ENCODE data around the gene COX20. TPM values are rescaled to one million over a fixed set of nuclear protein-coding genes. Genes with fewer than 3 reads are reported as not detected.
A peak's percentile ranks its signal among the peaks of the same experiment; 100 is the strongest.

Gene COX20
- total RNA-seq, 1 experiment from 2014 or later: 55.0 TPM

DNA sequence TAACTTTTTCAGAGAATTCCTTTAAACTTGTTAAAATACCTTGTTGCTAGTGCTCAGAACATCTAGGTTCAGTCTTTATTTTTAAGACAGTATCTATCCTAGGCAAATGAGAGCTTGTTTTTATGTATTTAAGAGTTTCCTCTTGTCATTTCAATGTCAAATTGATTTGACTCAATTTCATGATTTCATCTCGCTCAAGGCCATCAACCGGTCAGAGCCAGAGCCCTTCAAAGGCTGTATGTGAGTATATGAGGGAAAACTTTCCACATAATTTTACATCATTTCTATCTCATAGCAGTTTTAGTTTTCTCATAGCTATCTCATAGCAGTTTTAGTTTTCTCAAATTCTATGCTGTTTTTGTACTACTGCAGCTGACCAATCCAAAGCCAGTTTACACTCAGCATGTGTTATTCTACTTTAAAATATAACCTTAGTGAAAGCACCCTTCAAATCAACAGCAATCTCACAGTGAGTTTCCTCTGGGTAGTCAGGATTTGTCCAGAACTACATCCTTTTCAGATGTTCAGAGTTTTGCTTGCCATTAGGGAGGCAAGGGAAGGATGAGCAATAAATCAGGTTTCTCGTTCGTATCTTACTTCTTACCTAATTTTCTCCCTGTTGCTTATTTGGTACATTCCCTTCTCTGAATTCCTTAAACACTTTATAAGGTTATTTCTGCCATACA is 16.2 kb downstream of the COX20 start:
- BruUV-seq (replicated peaks): no TSS peak
- H3K27me3 ChIP-seq (ENCODE audit: control insufficient read depth, insufficient read depth, low read length): no peaks in the 10 kb centered on the region
- ChIA-PET POLR2A (interaction anchor here (0.6 to 1.3 kb wide), 2 partner anchors 10 to 11 kb away, joined by 3 to 8 read pairs; no protein-coding TSS in a partner anchor), CTCF (no interaction called here)
- H3K4me1 ChIP-seq (ENCODE audit: control insufficient read depth, insufficient read depth, low read length): no peaks in the 10 kb centered on the region
- ATAC-seq: no peak
- H3K4me3 ChIP-seq (ENCODE audit: low read depth in 2 of 2, low read length in 2 of 2): no peak overlapping the region
- DNase-seq (ENCODE audit: low read depth, low spot score): no peak
- H3K9me3 ChIP-seq (ENCODE audit: control insufficient read depth, insufficient read depth, low read depth, low read length): no peaks in the 10 kb centered on the region
- H3K36me3 ChIP-seq (ENCODE audit: control insufficient read depth, insufficient read depth, low read length): peaks cover 80% of the 10 kb centered on the region
- TF ChIP-seq SIN3A (IDR thresholded peaks at IDR 0.05; ENCODE audit: borderline replicate concordance, insufficient read depth, low read depth, low read length) (no peak), TCF7L2 (IDR thresholded peaks at IDR 0.05; ENCODE audit: low read depth, low read length) (no peak), POLR2AphosphoS5 (IDR thresholded peaks at IDR 0.05; ENCODE audit: low read depth, low read length) (no peak), CTCF (IDR thresholded peaks at IDR 0.05) (no peak), REST (IDR thresholded peaks at IDR 0.05; ENCODE audit: insufficient read depth in 1 of 2, low read depth in 2 of 2, low read length in 1 of 2) (no peak)
- intact Hi-C loops (cut with micrococcal nuclease; ENCODE audit: unreplicated experiment) (no loop called here), in situ Hi-C loops (cut with HindIII; ENCODE audit: low pct_unique_long_range_greater_than_20kb, low sequenced_read_pairs) (no loop called here)
- no peak overlapping the region for H3K27ac ChIP-seq (ENCODE audit: low read length)

- Histone ChIP-seq H3K9me3 (ENCODE audit: control insufficient read depth, insufficient read depth, low read depth, low read length) (no peaks in the 10 kb centered on the region), H3K27ac (ENCODE audit: low read length) (no peak overlapping the region), H3K36me3 (ENCODE audit: control insufficient read depth, insufficient read depth, low read length) (peaks cover 80% of the 10 kb centered on the region), H3K27me3 (ENCODE audit: control insufficient read depth, insufficient read depth, low read length) (no peaks in the 10 kb centered on the region), H3K4me3 (ENCODE audit: low read depth in 2 of 2, low read length in 2 of 2) (no peak overlapping the region), H3K4me1 (ENCODE audit: control insufficient read depth, insufficient read depth, low read length) (no peaks in the 10 kb centered on the region)
- DNase-seq (ENCODE audit: low read depth, low spot score): no peak
- in situ Hi-C loops (cut with HindIII; ENCODE audit: low pct_unique_long_range_greater_than_20kb, low sequenced_read_pairs) (no loop called here), intact Hi-C loops (cut with micrococcal nuclease; ENCODE audit: unreplicated experiment) (no loop called here)
- BruUV-seq (replicated peaks): no TSS peak
- ATAC-seq: no peak
- ChIA-PET POLR2A (interaction anchor here (0.6 kb wide), 1 partner anchor 190 kb away, joined by 4 read pairs; no protein-coding TSS in a partner anchor), CTCF (no interaction called here)
- TF ChIP-seq POLR2AphosphoS5 (IDR thresholded peaks at IDR 0.05; ENCODE audit: low read depth, low read length) (0 out of 2 replicates have a peak, but pooled peaks have one; percentile 13), TCF7L2 (IDR thresholded peaks at IDR 0.05; ENCODE audit: low read depth, low read length) (no peak)
These were observed 17.2 kb downstream of the COX20 start for GRCh38 chr1:244852694-244853093.

- intact Hi-C loops (cut with micrococcal nuclease; ENCODE audit: unreplicated experiment): no loop called here
- Histone ChIP-seq H3K4me3 (ENCODE audit: low read depth in 2 of 2, low read length in 2 of 2) (no peak overlapping the region), H3K9me3 (ENCODE audit: control insufficient read depth, insufficient read depth, low read depth, low read length) (no peaks in the 10 kb centered on the region), H3K27ac (ENCODE audit: low read length) (no peak overlapping the region), H3K27me3 (ENCODE audit: control insufficient read depth, insufficient read depth, low read length) (no peaks in the 10 kb centered on the region), H3K4me1 (ENCODE audit: control insufficient read depth, insufficient read depth, low read length) (peaks cover 11% of the 10 kb centered on the region; the same call in 1 of the 2 replicates), H3K36me3 (ENCODE audit: control insufficient read depth, insufficient read depth, low read length) (peaks cover 83% of the 10 kb centered on the region)
- POLR2A ChIA-PET: no interaction called here
- BruUV-seq (replicated peaks): no TSS peak
- no peak for TF ChIP-seq POLR2AphosphoS5 (IDR thresholded peaks at IDR 0.05; ENCODE audit: low read depth, low read length)
- TF ChIP-seq SIN3A (IDR thresholded peaks at IDR 0.05; ENCODE audit: borderline replicate concordance, insufficient read depth, low read depth, low read length): no peak
- no peak for TF ChIP-seq TCF7L2 (IDR thresholded peaks at IDR 0.05; ENCODE audit: low read depth, low read length)
- no peak for TF ChIP-seq CTCF (IDR thresholded peaks at IDR 0.05)
- TF ChIP-seq REST (IDR thresholded peaks at IDR 0.05; ENCODE audit: insufficient read depth in 1 of 2, low read depth in 2 of 2, low read length in 1 of 2): no peak
- no peak for DNase-seq (ENCODE audit: low read depth, low spot score)
- in situ Hi-C loops (cut with HindIII; ENCODE audit: low pct_unique_long_range_greater_than_20kb, low sequenced_read_pairs): no loop called here
- ATAC-seq: no peak
- CTCF ChIA-PET: no interaction called here
These were observed 18.7 kb downstream of the COX20 start for GRCh38 chr1:244854166-244854565.

Data from Panc1 (cell line).